Measurements from ENCODE around the gene ZSCAN10. TPM values are rescaled to one million over a fixed set of nuclear protein-coding genes. Genes with fewer than 3 reads are reported as not detected.
A peak's percentile ranks its signal among the peaks of the same experiment; 100 is the strongest.
"Not testable (repeated sequence)": the region's sequence is repeated elsewhere in the genome, so short reads cannot be mapped to it uniquely, and the experiment has no call there.

Gene ZSCAN10
- not detected in 2 replicates for total RNA-seq (2014; rRNA removed; shearing (Covaris generic))
- polyA plus RNA-seq (2015; cell fraction: cytosol; rRNA removed): not detected in 2 replicates
- 0.20 and 0.62 TPM in 2 replicates for polyA plus RNA-seq (2015; cell fraction: nucleus; rRNA removed)

DNA sequence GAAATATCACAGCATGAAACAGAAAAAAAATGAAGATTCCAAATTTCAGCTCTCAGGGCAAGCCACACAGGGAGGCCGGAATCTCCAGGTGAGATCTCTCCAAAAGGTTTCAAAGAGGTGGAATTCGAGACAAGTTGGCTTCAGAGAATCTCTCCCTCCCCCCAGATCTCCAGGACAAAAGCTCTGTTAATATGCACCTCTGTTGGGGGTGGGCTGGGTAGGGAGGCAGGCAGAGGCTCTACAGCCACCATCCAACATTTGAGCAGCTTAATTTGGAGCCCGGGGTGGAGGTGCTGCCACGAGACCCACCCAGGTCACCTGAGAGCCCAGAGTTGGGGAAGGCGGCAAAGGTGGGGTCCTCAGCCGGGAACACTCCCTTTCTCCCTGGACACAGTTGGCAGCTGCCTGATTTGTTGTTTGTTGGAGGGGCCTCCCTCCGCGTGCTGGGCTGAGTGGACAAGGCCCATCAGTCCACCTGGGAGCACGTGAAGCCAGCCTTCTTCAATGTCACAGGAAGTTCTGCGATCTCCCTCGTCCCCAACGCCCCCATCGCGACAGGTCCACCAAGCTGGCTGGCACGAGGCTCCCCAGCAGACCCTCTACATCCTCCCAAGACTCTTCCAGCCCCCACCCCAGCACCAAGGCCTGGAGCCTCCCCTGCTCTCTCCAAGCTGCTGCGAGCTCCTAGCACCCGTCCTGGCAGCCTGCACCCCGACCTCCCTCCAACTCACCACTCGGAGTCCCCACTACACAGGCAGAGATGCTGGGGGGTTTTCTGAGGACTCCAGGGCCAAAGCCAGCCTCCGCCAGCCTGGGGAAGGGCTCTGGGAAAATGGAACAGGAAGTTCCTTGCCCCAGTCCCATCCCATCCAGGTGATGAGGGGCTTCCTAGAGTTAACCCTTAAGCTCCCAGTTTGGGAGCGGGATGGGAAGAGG, at the start of gene ZSCAN10:
Gene ZSCAN10, minus strand, starts transcription at position 836 of the 936 bp plus-strand sequence. CDS start 6,357 bp downstream, outside the sequence.
- no peak for DNase-seq (ENCODE audit: low read depth)

GRCh38 chr16:3148256-3149192, 49.4 kb upstream of the ZSCAN10 start:
- DNase-seq (ENCODE audit: low read depth): no peak

GRCh38 chr16:3147757-3148104, 48.6 kb upstream of the ZSCAN10 start:
- no peak for DNase-seq (ENCODE audit: low read depth)

GRCh38 chr16:3147046-3147756, 48.1 kb upstream of the ZSCAN10 start:
- no peak for DNase-seq (ENCODE audit: low read depth)

DNA sequence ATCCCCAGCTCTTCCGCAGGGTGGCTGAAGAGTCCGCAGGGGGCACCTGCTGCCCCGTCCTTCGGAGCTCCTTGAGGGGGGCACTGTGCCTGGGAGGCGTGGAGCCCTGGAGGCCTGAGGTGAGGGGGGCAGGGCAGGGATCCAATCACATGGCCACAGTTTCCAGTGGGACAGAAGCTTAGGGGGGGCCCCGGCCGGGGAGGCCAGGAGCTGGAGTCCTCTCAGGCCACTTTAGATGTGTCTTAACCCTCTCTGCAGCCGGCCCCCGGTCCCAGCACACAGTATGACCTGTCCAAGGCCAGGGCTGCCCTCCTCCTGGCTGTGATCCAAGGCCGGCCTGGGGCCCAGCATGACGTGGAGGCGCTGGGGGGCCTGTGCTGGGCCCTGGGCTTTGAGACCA, 46.6 kb upstream of the ZSCAN10 start:
- DNase-seq (ENCODE audit: low read depth): no peak

GRCh38 chr16:3145151-3145550, 46.1 kb upstream of the ZSCAN10 start:
- no peak for DNase-seq (ENCODE audit: low read depth)

GRCh38 chr16:3144321-3144983, 45.4 kb upstream of the ZSCAN10 start:
- no peak for DNase-seq (ENCODE audit: low read depth)

GRCh38 chr16:3143598-3144320, 44.7 kb upstream of the ZSCAN10 start:
- DNase-seq (ENCODE audit: low read depth): no peak

DNA sequence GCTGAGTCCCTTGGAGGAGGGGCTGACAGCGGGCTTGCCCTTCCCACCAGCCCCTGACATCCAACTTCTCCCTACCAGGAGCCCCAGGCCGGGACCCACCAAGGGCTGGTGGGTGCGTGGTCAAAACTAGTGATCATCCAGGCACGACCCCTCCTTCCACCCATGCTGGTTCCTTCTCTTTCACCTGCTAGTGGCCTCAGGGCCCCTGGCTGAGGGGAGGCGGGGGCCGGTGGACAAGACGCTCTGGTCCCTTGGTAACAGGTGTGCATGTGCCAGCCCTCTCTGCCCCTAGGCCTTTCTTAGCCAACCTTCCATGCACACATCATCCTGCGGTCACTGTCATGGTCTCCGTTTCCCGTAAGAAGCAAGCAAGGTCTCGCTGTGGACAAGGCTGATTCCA, 44.1 kb upstream of the ZSCAN10 start:
- DNase-seq (ENCODE audit: low read depth): no peak

- DNase-seq (ENCODE audit: low read depth): no peak
Observed at GRCh38 chr16:3142770-3143169, 43.7 kb upstream of the ZSCAN10 start.

DNA sequence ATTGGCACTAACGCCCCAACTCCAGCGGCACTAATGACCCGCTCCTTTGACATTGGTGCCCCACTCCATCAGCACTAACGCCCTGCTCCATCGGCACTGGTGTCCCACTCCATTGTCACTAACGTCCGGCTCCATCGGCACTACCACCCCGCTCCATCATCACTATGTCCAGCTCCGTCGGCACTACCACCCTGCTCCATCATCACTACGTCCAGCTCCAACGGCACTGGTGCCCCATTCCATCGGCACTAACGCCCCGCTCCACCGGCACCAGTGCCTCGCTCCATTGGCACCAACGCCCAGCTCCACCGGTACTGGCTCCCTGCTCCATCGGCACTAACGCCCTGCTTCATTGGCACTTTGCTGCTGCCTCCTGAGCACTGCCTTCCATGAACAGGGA, 43.2 kb upstream of the ZSCAN10 start:
- DNase-seq (ENCODE audit: low read depth): no peak

GRCh38 chr16:3141781-3142311, 42.8 kb upstream of the ZSCAN10 start:
- DNase-seq (ENCODE audit: low read depth): no peak

DNA sequence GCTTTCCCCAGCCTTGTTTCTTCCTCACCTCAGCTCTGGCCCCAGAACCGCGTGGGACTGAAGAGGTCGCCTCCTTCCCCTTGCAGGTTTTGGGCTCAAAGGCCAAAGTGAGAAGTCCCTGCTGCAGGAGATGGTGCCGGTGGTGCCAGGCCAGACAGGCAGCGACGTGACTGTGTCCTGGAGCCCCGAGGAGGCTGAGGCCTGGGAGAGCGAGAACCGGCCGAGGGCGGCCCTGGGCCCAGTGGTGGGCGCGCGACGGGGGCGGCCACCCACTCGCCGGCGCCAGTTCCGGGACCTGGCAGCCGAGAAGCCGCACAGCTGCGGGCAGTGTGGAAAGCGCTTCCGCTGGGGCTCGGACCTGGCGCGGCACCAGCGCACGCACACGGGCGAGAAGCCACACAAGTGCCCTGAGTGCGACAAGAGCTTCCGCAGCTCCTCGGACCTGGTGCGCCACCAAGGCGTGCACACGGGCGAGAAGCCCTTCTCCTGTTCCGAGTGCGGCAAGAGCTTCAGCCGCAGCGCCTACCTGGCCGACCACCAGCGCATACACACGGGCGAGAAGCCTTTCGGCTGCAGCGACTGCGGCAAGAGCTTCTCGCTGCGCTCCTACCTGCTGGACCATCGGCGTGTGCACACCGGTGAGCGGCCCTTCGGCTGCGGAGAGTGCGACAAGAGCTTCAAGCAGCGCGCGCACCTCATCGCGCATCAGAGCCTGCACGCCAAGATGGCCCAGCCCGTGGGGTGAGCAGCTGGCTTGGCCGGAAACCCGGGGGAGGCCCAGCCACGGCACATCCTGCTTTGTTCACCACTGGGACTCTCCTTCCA, 41.7 kb upstream of the ZSCAN10 start:
- DNase-seq (ENCODE audit: low read depth): no peak

DNA sequence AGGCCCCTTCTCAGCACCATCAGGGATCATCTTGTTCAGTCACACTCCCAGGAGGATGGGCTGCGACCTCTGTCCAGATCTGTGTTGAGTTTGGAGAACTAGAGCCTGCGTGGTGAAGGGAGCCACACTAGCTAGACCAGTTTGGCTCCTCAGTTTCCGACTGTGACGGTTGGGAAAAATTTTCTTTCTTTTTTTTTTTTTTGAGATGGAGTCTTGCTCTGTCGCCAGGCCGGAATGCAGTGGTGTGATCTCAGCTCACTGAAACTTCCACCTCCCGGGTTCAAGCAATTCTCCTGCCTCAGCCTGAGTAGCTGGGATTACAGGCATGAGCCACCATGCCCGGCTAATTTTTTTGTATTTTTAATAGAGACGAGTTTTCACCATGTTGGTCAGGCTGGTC, 40.5 kb upstream of the ZSCAN10 start:
- not testable (repeated sequence) for DNase-seq (ENCODE audit: low read depth)

GRCh38 chr16:3138823-3139426, 39.8 kb upstream of the ZSCAN10 start:
- no peak for DNase-seq (ENCODE audit: low read depth)

DNA sequence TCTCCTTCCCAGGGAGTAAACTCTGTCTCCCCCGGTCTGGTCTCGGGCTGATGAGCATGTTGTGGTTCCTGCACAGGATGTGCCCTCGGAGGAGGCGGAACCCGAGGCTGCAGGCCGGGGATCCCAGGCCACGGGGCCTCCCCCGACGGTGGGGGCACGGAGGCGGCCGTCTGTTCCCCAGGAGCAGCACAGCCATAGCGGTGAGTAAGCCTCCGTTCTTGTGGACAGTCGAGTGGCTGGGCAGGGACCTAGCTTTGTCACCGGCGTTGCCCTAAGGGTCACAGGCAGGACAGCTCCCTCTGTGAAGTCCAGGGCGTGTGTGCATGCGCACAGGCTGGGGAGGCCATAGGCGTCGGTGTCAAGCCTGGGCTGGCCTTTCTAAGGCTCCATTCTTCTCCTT, 39.2 kb upstream of the ZSCAN10 start:
- no peak for DNase-seq (ENCODE audit: low read depth)

DNA sequence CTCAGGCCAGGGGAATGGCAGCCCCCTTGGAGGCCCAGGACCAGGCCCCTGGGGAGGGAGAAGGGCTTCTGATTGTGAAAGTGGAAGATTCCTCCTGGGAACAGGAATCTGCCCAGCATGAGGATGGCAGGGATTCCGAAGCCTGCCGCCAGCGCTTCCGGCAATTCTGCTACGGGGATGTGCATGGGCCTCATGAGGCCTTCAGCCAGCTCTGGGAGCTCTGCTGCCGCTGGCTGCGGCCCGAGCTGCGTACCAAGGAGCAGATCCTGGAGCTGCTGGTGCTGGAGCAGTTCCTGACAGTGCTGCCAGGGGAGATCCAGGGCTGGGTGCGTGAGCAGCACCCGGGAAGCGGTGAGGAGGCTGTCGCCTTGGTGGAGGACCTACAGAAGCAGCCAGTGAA, 38.2 kb upstream of the ZSCAN10 start:
- DNase-seq (ENCODE audit: low read depth): no peak

GRCh38 chr16:3135126-3135715, 36.1 kb upstream of the ZSCAN10 start:
- DNase-seq (ENCODE audit: low read depth): peak; percentile 37

All from HT1080 (cell line).